HG03342 (cell line): ENCODE measurements around the gene KCNA10.

ENCODE experiments used
- ATAC-seq: cut with Tn5 transposase; IDR thresholded peaks from one replicate; pipeline ENCODE4 v1.9.1; 2021; ENCODE audit warnings: mild to moderate bottlenecking, moderate library complexity; ENCODE audit not compliant: unreplicated experiment

The KCNA10 gene

GRCh38 chr1:110501488-110502132 lies 17.4 kb downstream of the KCNA10 start:
- ATAC-seq = no peak

DNA sequence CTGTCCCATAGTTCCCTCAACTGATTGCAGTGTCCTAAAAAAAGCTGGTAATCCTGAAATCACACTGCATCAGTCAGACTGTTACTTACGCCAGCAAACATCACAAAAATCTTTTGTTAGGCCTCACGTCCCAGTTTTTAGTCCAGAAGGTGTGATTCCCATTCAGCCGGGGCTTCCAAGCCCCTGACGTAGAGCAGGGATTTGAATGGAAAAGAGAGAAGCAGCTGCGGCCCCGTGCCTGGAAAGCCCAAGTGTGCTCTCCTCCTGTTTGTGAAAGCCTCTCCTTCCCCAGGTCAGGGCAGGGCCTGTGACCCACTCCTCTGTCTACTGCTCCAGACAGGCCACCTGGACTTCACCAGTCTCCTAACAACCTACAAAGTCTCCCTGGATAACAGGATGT lies 20.7 kb downstream of the KCNA10 start:
- no peak for ATAC-seq

GRCh38 chr1:110495926-110496600 lies 22.9 kb downstream of the KCNA10 start:
- ATAC-seq = peak; percentile 57

DNA sequence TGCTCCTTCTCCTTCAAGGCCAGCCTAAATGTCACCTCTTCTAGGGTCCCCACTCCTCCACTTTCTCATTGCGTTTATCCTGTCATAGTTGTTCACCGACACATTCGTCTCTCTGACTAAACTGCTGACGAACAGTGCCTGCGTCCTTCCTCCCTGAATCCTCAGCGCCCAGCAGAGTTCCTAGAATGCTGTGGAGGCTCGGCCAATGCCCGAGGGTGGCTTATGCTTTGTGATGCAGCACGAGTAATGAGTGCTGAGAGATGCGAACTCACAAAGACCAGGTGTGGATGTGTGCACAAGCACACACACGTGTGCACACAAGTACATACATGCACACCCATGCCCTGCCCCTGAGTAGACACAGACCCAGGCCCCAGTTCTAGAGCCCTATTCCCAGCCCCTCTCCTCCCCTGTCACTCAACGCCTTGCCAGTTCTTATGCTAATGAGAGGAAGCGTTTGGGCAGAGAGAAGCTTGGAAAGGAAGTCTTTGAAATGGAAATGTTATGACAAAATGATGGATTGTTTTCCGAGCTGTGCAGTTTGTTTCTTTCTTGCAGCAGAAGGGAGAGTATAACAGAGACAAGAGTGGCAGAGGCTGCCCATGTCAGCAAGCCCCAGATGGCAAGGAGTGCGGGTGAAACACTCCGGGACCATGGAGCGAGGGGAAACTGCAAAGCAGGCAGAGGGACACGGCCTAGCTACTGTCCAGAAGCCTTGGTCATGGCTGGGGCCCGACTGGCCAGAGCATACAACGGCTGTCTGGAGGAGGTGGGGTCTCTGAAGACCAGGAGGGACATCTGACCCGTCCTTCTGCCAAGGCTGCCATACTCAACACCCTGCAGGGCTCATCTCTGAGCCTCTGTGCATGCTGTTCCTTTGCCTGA lies 24.2 kb downstream of the KCNA10 start:
- no peak for ATAC-seq

DNA sequence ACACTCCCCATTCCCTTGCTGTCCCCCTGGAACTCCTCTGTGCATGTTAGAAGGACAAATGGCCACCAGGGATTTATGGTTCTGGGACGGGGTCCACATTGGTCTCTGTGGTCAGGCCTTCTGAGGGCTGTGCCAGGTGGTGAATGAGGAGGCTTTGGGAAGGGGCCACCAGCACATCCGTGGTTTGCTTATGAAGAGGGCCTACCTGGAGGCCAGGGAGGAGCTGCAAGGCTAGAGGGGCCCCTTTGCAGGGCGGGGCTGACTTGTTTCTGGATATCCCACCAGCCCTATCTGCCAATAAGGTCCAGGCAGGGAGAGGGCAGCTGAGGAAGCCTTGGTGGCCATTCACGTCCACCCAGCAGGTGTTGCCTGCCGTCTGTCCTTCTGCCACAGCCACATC lies 24.9 kb downstream of the KCNA10 start:
- no peak for ATAC-seq

DNA sequence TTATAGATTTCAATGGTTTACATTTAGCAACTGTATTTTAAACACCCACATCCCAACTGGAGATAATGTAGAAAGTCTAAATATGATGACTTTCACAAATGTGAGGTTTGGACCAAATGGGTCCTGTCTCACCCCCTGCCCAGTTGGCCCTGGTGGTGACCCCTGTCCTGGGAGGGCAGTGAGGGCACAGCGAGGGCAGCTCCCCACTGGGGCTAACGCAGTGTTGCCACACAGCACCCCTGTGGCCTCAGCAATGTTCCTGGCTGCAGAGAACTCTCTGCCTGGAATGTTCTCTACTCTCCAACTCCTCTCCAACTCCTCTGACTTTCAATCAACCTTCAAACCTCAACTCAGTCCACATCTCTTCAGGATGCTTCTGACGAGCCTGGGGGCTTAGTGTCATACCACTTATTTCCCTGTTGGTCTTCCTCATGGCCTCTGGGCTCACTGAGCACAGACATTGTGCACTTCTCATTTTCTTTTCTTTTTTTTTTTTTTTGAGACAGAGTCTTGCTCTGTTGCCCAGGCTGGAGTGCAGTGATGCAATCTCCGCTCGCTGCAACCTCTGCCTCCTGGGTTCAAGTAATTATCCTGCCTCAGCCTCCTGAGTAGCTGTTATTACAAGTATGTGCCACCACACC lies 25.8 kb downstream of the KCNA10 start:
- no peak for ATAC-seq

DNA sequence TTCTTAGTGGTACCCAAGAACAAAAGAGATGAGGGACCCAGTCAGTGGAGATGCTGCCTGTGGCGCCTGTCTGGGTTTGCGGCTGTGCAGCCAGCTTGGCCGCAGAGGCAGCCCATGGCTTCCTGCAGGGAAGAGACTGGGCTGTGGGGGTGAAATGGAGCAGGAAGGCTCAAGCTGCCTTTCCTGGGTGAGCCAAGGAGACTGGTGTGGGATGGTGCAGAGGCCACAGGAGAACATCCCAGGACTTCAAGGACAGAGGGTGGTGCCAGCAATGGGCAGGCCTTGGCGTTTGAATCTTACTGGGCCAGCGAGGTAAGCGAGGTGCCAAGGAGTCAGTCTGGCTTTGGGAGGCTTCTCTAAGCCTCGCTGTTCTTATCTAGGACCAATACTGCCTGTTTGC lies 26.4 kb downstream of the KCNA10 start:
- ATAC-seq = no peak

- no peak for ATAC-seq
Observed at GRCh38 chr1:110490791-110491451, 28.1 kb downstream of the KCNA10 start.

DNA sequence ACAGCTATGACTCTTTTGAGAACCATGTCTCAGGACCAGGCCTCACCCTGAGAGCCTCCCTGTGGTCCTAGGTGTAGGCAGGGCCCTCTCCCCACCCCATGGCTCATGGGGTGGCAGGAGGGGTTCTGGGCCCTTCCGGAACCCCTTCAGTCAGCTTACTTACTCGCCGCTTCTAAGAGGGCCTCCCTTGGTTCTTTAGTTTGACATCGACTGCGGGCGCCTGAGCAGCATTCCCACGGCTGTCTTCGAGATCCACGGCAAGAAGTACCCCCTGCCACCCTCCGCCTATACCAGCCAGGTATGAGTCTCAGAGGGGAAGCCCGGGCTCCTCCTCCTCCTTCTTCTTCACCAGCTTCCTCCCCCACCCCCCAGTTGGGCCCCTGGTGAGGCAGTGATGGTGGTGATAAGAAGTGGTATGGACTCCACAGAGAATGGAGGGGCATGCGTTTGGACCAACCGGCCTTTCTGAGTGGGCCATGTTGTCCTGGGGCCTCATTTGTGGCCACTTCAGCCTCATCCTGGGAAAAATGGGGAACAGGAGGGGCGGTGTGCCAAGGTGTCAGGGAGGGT lies 28.9 kb downstream of the KCNA10 start:
- ATAC-seq = no peak

DNA sequence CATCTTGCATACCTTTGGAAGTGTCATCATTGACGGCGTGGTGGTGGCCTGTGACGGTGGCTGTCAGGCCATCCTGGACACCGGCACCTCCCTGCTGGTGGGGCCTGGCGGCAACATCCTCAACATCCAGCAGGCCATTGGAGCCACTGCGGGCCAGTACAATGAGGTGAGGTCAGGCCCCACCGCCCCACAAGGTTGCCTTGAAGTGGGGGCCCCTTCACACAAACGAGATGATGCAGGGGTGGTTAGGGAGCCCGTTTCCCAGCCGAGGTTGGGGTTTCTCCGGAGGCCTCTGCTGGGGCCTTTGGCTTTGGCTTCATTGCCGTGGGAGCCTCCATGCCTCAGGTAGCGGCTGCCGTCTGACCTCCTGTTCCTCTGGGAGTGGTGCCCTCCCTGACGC lies 29.6 kb downstream of the KCNA10 start:
- no peak for ATAC-seq

DNA sequence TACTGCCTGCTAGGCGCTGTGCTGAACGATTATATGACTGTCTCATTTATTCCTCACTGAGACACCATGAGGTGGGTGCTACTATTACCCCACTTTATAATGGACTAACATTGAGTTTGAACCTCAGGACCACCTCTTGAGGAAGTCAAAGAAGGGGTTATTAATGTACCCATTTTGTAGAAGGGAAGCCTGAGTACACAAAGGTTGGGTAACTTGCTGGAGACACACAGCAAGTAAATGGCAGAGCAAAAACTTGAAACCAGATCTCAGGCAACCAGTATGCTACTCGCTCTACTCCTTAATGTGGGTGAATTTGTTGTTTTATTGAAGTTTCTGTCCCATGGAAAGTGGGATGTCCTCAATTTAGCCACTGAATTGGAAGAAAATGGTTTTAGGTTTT lies 30.1 kb downstream of the KCNA10 start:
- ATAC-seq = no peak

- no peak for ATAC-seq
Observed at GRCh38 chr1:110488161-110488560, 30.8 kb downstream of the KCNA10 start.

- ATAC-seq = no peak
Observed at GRCh38 chr1:110487726-110488125, 31.2 kb downstream of the KCNA10 start.

DNA sequence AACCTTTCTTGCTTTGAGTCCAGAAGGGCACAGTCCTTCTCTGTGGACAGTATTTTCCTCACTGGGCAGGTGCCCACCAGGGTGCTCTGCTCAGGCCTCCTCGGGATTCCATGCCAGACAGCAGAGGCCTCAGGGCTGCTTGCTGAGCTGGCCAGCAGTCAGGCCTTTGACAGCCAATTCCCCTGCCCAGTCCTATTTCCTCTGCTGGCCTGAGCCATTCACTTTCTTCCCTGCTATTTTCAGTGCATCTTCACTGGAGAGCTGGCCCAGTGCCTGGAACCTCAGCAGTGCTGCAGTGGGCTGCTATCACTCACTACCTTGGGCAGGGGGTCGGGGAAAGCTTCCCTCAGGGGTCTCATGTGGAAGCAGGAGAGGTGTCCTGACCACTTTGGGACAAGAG lies 33.2 kb downstream of the KCNA10 start:
- no peak for ATAC-seq

- ATAC-seq = no peak
Observed at GRCh38 chr1:110484801-110485200, 34.2 kb downstream of the KCNA10 start.

- ATAC-seq = no peak
Observed at GRCh38 chr1:110483308-110483685, 35.7 kb downstream of the KCNA10 start.

- ATAC-seq = no peak
Observed at GRCh38 chr1:110482662-110483307, 36.2 kb downstream of the KCNA10 start.

- no peak for ATAC-seq
Observed at GRCh38 chr1:110481968-110482623, 36.9 kb downstream of the KCNA10 start.

DNA sequence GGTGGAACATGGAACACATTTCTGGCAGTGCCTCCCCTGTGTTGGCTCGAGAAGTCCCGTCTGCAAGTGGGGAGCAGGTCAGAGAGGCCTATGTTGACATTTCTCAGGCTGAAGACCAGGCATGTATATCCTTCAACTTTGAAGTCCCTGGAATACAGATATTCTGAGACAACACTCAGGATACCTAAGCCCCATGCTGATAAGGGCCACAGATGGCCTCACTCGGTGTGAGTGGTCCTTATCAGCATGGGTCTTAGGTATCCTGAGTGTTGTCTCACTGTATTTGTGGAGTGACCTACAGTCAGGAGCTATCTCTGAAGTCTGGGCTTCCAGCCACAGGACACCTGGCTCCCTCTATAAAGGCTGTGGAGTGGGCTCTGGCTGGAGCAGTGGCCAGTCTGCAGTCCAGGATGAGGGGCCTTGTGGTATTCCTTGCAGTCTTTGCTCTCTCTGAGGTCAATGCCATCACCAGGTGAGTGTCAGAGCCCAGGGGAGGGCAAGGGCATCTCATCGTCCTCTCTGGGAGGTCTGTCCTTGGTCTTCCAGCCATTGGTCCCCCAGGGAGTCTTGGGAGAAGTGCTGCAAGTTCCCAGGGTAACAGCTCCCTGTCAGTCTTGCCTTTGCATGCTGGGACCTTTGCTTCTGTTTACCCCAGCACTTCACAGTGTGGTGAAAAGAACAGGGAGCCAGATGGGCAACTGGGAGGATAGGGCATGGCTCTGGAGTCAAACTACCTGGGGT lies 38.4 kb downstream of the KCNA10 start:
- ATAC-seq = no peak
